NOMO-1 treated with dmso at 0.1 percent for 144 hours (cell line): ENCODE measurements around the gene ZC3H10.
A peak's percentile ranks its signal among the peaks of the same experiment; 100 is the strongest.
"Not testable (repeated sequence)": the region's sequence is repeated elsewhere in the genome, so short reads cannot be mapped to it uniquely, and the experiment has no call there.

ENCODE experiments used
- DNase-seq: peaks from one replicate; lab custom pipeline; 2025; ENCODE audit not compliant: unreplicated experiment; lab: John Stamatoyannopoulos, UW

ZC3H10 gene

GRCh38 chr12:56102683-56103065 lies 15.4 kb upstream of the ZC3H10 start:
- no peak for DNase-seq

DNA sequence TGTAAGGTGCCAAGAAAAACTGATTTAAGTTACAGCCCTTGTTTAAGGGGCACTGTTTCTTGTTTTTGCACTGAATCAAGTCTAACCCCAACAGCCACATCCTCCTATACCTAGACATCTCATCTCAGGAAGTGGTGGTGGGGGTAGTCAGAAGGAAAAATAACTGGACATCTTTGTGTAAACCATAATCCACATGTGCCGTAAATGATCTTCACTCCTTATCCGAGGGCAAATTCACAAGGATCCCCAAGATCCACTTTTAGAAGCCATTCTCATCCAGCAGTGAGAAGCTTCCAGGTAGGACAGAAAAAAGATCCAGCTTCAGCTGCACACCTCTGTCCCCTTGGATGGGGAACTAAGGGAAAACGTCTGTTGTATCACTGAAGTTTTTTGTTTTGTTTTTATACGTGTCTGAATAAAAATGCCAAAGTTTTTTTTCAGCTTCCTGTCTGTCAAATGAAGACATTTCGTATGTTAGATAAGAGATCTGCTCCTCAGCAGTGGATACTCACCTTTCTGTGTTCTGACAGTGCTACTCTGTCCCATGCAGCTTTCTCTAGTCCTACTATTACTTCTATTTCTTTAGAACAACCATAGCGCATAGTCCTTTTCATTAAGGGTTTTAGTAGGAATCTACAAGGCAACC lies 14.9 kb upstream of the ZC3H10 start:
- no peak for DNase-seq

DNA sequence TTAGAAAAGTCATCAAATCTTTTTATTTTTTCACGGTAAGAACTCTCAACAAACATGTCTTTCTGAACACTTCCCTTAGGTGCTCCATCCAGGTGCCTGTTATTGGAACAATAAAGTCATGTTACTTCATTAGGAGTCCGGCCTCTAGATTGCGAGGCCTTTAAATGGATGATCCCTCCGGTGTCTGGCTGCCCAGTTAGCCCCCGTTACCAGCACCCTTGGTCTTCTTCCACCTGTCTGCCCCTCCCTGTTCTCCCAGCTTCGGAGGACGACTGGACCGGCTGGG lies 14.3 kb upstream of the ZC3H10 start:
- DNase-seq: no peak

- peak; percentile 99 for DNase-seq
These were observed 13.8 kb upstream of the ZC3H10 start, which contains the start of gene PA2G4 for GRCh38 chr12:56104109-56104814. PA2G4 (plus strand) TSS chr12:56104559; CDS start chr12:56104738, 179 bp downstream.

DNA sequence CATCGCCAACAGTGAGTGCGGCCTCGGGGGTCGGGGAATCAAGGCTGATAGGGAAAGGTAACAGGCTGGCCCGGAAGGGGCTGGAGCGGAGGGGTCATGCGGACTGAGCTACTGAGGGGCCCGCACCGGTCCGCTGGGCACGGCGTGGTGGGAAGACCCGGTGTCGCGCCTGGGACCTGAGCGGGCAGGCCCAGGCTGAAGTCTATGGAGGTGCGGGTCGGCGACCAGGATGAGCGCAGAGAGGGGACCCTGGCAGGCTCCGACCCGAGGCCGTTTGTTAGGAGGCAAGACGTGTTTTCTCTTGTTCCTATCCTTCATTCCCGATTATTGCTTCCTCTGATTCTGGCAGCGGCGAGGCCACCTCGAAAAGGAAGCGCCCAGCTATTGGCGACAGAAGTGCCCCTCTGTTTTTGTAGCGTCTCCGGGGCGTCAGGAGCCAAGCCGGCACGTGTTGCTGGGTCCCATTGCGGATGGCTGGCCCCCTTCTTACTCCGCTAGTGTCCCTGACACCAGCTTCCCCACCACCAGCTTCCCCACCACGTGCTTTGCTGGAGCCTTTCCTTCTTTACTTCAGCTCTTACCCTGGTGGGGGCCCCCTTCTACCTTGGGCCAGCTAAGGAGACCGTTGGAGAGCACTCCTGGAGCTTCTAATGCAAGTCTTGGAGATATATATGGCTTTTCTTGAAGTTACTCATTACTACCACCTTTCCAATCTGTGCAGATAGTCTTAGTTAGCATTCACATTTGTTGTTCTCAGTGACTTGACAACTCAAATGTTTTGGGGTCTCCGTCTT lies 13.1 kb upstream of the ZC3H10 start:
- DNase-seq: no peak

GRCh38 chr12:56105609-56105902 lies 12.5 kb upstream of the ZC3H10 start:
- no peak for DNase-seq

- no peak for DNase-seq
These were observed 10.8 kb upstream of the ZC3H10 start for GRCh38 chr12:56107242-56107641.

DNA sequence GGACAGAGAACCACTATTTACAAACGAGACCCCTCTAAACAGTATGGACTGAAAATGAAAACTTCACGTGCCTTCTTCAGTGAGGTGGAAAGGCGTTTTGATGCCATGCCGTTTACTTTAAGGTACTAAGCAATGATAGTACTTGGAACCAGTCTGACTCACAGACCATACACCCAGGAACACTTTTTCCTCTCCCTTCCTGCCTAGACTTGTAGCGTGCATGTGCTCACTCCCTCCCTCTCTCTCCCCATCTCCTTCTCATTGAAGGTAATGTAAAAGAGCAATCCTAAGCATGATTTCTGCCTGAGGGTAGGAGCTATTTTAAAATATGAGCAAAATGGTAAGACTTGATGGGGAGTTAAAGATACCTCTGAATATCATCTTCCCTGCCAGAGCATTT lies 7.5 kb upstream of the ZC3H10 start:
- no peak for DNase-seq

GRCh38 chr12:56114084-56114483 lies 4.0 kb upstream of the ZC3H10 start:
- DNase-seq: no peak

DNA sequence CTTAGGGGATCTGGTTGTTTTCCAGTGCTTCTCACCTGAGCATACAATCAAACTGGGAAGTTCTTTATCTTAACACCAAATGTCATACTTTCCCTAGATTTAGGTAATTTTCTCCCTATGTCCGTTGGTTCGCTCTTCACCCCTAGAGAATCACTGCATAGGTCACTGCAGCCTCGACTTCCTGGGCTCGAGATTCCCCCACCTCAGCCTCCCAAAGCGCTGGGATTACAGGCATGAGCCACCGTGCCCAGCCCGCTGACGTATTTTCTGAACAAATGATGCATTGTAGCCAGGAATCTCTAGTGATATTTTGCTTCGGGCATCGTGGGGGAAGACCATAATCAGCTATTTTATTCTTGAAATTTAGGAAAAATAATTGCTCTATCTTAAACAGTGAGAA lies 2.7 kb upstream of the ZC3H10 start:
- DNase-seq: no peak

DNA sequence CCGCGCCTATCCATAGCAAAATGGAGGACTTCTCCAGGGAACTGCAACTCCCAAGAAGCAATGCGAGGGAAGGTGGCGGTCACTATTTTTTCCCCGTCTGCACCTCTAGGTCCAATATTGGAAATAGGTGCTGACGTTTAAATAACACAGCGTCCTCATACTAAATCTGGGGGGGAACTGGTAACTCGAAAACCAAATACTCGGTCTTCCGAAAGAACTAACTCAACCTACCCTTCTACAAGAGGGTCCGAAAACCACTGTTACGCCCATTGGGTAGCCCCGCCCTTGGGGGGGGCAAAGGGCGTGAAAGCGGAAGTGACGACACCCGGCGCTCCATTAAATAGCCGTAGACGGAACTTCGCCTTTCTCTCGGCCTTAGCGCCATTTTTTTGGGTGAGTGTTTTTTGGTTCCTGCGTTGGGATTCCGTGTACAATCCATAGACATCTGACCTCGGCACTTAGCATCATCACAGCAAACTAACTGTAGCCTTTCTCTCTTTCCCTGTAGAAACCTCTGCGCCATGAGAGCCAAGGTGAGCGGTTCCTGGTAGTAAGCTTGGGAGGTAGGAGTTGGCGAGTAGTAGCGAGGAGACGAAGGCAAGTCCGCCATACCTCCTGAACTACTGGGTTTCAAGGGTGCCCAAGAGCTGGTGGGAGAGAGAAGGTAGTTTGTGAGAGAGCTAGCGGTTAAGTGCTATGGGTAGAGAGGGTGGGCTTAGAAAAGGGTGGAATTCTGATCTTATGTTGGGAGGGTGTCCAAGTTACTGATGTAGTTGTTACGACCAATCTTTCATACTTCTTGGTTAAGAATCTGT lies 1.6 kb upstream of the ZC3H10 start, which contains the start of gene RPL41:
RPL41 (plus strand) TSS at position 367 of the 815 bp plus-strand sequence.
- peak; percentile 91 for DNase-seq

DNA sequence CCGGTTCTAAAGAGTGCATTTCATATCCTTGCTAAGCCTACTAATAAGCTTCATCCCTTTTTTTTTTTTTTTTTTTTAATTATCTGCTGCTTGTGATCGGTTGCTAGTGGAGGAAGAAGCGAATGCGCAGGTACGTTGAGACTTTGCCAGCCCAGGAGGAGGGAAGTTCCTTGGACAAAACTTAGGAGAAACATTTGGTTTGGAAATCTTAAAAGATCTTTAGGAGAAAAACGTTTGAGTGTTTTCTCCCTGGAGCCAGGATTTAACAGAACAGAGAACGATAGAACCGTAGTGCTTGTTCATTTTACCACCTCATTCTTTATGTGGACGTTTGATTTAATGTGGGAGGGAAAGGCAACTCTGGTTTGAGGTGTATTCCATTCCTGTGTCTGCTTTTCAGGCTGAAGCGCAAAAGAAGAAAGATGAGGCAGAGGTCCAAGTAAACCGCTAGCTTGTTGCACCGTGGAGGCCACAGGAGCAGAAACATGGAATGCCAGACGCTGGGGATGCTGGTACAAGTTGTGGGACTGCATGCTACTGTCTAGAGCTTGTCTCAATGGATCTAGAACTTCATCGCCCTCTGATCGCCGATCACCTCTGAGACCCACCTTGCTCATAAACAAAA lies 872 bp upstream of the ZC3H10 start:
- DNase-seq: not testable (repeated sequence)

- no peak for DNase-seq
These were observed 757 bp downstream of the ZC3H10 start for GRCh38 chr12:56118688-56119357.

GRCh38 chr12:56119361-56119796 lies 1.3 kb downstream of the ZC3H10 start:
- peak; percentile 59 for DNase-seq

- DNase-seq: no peak
These were observed 2.2 kb downstream of the ZC3H10 start for GRCh38 chr12:56120158-56120846.

- DNase-seq: no peak
These were observed 3.3 kb downstream of the ZC3H10 start for GRCh38 chr12:56121204-56121870.

DNA sequence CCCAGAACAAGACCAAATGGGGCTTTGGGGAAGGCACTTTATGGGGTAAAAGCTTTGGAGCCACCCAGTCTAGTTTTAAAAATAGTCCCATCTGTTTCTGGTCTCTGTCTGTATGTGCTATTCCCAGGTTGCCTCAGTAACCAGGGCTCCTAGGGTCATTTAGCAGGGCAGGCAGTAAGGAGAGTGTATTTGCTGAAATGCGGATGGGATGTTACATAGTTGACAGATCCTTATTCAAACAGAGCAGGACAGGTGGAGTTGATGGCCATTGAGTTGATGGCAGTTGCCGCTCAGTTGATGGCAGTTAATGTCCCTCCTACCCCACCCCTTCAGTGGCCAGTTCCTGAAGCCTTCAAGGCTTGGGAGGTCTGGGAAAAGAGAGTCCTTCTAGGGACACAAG lies 4.6 kb downstream of the ZC3H10 start:
- DNase-seq: no peak

DNA sequence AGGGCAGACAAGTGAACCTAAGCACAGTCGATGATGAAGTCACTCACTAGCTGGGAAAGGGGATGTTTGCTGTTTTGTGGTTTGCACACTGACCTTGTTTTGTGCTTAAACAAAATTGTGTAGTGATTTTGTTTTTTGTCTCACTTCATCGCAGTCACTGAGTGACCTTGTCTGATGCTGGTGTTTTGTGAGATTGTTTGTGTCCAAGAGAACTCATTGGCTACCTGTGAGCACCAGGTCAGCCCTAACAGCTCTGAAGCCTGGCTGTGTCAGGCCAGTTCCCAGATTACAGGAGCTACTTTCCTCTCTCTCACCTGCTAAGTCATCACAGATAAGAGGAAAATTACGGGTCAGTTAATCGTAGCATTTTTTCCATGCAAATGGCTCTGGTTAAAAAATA lies 6.1 kb downstream of the ZC3H10 start:
- DNase-seq: no peak

DNA sequence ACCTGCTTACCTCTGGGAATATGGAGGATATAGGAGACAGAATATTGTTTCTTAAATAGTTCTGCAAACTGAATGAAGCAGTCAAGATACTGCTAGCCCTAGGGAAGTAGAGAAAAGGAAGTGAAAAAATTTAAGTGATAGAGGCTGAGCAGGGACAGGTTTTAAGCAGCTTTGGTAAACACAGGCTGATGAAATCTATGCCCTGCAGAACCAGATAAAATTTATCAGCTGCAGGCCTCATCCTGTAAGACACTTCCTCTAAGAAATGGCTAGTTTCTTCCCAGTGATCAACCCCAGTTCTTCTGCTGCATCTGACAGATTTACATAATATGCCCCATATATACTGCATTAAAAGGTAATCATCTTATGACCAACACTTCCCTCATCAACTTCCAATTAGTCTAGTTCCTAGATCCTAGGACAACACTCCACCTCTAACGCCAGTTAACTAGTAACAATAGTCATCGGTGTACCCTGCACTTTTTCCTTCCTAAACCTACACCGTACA lies 8.7 kb downstream of the ZC3H10 start:
- peak; percentile 69 for DNase-seq
